Rectal smooth muscle tissue (tissue), 1 donor: ENCODE measurements around the gene XPC.

ENCODE experiments used
- H3K27ac ChIP-seq: one replicate; pipeline ENCODE4 v1.7.0; 2013; ENCODE audit warnings: low read depth, low read length, inconsistent platforms
- H3K27me3 ChIP-seq: one replicate; pipeline ENCODE4 v1.7.0; 2013; ENCODE audit warnings: low read length; ENCODE audit not compliant: control insufficient read depth, insufficient read depth
- H3K36me3 ChIP-seq: one replicate; pipeline ENCODE4 v1.7.0; 2013; ENCODE audit warnings: low read length; ENCODE audit not compliant: control insufficient read depth, insufficient read depth
- H3K4me1 ChIP-seq: one replicate; pipeline ENCODE4 v1.7.0; 2013; ENCODE audit warnings: low read length; ENCODE audit not compliant: control insufficient read depth, insufficient read depth
- H3K4me3 ChIP-seq: one replicate; pipeline ENCODE4 v1.7.0; 2013; ENCODE audit warnings: low read length
- H3K9ac ChIP-seq: one replicate; pipeline ENCODE4 v1.7.0; 2013; ENCODE audit warnings: low read length

XPC gene

DNA sequence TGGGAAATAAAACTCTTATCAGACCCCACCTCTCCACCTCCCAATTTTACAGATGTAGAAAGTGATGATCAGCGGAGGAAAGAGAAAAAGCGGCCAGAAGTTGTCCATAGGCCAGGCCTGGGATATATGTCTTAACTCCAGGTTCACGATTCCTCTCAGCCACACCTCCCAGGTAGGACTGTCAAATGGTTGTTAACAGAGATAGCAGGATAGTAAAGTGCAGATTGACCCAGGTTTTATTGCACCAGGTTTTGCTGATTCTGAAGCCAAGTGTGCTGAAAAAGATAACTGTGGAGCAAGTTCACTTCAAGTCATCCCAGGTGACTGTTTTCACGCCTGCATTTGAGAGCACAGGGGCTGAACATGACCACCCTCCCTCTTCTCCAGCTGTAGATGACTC lies 36.4 kb upstream of the XPC start:
- H3K4me1 ChIP-seq, result no peaks in the 10 kb centered on the region
- no peak overlapping the region for H3K27ac ChIP-seq
- H3K9ac ChIP-seq, result no peak overlapping the region
- H3K27me3 ChIP-seq, result no peaks in the 10 kb centered on the region
- no peak overlapping the region for H3K4me3 ChIP-seq
- no peaks in the 10 kb centered on the region for H3K36me3 ChIP-seq

DNA sequence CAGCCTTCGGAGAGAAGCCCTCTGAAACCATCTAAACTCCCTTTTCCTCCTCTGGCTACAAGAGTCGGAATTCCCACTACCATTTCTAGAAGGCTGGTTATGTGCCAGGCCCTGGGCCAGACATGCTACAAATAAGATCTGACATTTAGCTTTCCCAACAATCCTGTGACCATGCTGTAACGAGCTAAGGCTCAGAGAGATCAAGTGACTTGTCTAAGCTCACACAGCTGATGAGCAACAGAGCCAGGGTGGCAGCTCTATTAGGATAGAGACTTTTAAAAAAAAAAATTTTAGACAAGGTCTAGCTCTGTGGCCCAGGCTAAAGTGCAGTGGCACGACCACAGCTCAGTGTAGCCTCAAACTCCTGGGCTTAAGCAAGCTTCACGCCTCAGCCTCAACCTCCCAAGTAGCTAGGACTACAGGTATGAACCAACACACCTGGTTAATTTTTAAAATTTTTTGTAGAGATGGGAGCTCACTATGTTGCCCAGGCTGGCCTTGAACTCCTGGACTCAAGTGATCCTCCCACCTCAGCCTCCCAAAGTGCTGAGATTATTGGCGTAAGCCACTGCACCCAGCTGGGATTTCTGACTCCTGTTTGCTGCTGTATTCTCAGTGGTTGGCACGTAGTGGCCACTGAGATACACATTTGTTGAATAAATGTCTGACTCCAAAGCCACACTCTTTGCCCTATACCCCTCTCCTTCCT lies 34.8 kb upstream of the XPC start:
- Histone ChIP-seq H3K27me3 (no peaks in the 10 kb centered on the region), H3K4me1 (no peaks in the 10 kb centered on the region), H3K4me3 (no peak overlapping the region), H3K9ac (no peak overlapping the region), H3K36me3 (no peaks in the 10 kb centered on the region), H3K27ac (no peak overlapping the region)

- Histone ChIP-seq H3K4me1 (no peaks in the 10 kb centered on the region), H3K27me3 (no peaks in the 10 kb centered on the region), H3K36me3 (no peaks in the 10 kb centered on the region), H3K4me3 (no peak overlapping the region), H3K9ac (no peak overlapping the region), H3K27ac (no peak overlapping the region)
Measured at GRCh38 chr3:14212032-14212431, 33.6 kb upstream of the XPC start.

- no peaks in the 10 kb centered on the region for H3K4me1 ChIP-seq
- no peaks in the 10 kb centered on the region for H3K36me3 ChIP-seq
- H3K27ac ChIP-seq, result no peak overlapping the region
- H3K27me3 ChIP-seq, result no peaks in the 10 kb centered on the region
- H3K4me3 ChIP-seq, result no peak overlapping the region
- no peak overlapping the region for H3K9ac ChIP-seq
Measured at GRCh38 chr3:14211621-14212020, 33.2 kb upstream of the XPC start.

DNA sequence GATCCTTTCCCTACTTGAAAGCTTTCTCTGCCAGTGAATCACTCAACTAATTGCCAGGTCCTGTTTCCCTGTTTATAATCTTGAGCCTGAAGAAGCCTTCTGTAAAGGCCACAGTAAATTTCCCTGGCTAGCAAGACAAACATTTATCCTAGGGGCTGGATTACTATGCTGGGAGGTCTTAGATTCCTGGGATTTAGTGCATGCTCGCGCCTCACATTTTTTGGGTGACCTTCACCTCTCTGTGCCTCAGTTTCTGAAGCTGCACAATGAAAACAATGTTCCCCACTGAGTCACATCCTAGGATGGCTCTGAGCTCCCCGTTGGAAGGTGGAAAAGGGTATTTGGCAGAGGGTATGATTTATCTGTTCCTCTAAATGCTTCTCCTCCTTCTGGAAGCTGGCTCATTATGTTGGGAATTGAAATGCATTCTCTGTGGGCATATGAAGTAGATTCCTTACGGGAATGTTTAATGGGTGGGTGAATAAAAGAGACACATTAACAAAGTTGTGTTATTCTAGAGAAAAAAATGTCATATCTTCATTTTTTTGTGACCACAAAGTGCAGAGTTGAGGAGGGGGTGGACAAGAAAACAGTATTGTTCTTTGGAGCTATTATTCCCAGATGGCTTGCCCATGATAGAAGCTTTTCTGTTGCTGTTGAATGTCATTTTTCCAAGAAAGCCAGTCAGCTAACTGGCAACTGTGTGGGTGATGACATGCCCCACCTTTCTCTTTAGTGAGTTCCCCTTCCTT lies 32.6 kb upstream of the XPC start:
- Histone ChIP-seq H3K27ac (no peak overlapping the region), H3K4me1 (no peaks in the 10 kb centered on the region), H3K9ac (no peak overlapping the region), H3K27me3 (no peaks in the 10 kb centered on the region), H3K36me3 (no peaks in the 10 kb centered on the region), H3K4me3 (no peak overlapping the region)

- H3K27me3 ChIP-seq, result no peaks in the 10 kb centered on the region
Measured at GRCh38 chr3:14210290-14210688, 31.9 kb upstream of the XPC start.

GRCh38 chr3:14209581-14210289 lies 31.3 kb upstream of the XPC start:
- no peaks in the 10 kb centered on the region for H3K4me1 ChIP-seq
- H3K4me3 ChIP-seq, result no peak overlapping the region
- no peak overlapping the region for H3K9ac ChIP-seq
- H3K27ac ChIP-seq, result no peak overlapping the region
- no peaks in the 10 kb centered on the region for H3K36me3 ChIP-seq
- H3K27me3 ChIP-seq, result no peaks in the 10 kb centered on the region

More at GRCh38 chr3:14210290-14210688, 31.9 kb upstream of the XPC start:
- Histone ChIP-seq H3K36me3 (no peaks in the 10 kb centered on the region), H3K4me1 (no peaks in the 10 kb centered on the region), H3K9ac (no peak overlapping the region), H3K27ac (no peak overlapping the region), H3K4me3 (no peak overlapping the region)

DNA sequence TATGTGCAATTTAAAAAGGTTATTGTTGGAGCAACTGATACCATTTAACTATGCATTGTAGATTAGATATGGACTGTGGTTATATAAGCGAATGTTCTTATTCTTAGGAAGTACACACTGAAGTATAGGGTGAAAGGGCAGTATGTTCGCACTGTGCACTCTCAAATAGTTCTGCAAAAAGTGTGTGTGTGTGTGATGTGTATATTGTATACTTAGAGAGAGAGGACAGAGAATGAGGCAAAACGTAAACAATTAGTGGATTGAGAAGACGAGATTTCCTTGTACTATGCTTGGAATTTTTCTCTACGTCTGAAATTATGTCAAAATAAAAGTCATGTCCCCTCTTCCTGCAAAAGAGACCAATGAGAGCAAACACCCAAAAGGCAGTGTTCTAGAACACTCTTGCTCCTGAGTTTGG lies 30.6 kb upstream of the XPC start:
- no peaks in the 10 kb centered on the region for H3K36me3 ChIP-seq
- H3K4me3 ChIP-seq, result no peak overlapping the region
- H3K9ac ChIP-seq, result no peak overlapping the region
- H3K4me1 ChIP-seq, result no peaks in the 10 kb centered on the region
- H3K27ac ChIP-seq, result no peak overlapping the region
- no peaks in the 10 kb centered on the region for H3K27me3 ChIP-seq

DNA sequence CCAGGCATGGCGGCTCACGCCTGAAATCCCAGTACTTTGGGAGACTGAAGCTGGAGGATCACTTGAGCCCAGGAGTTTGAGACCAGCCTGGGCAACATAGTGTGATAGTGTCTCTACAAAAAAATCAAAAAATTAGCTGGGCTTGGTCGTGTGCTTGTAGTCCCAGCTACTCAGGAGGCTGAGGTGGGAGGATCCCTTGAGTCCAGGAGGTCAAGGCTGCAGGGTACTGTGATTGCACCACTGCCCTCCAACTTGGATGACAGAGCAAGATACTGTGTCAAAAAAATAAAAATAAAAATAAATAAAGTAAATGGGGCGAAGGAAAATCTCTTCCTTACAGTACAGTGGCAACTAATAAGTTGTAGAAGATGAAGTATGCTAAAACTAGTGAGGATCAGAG lies 29.8 kb upstream of the XPC start:
- Histone ChIP-seq H3K27me3 (no peaks in the 10 kb centered on the region), H3K4me1 (no peaks in the 10 kb centered on the region), H3K36me3 (no peaks in the 10 kb centered on the region), H3K9ac (no peak overlapping the region), H3K27ac (no peak overlapping the region), H3K4me3 (no peak overlapping the region)

DNA sequence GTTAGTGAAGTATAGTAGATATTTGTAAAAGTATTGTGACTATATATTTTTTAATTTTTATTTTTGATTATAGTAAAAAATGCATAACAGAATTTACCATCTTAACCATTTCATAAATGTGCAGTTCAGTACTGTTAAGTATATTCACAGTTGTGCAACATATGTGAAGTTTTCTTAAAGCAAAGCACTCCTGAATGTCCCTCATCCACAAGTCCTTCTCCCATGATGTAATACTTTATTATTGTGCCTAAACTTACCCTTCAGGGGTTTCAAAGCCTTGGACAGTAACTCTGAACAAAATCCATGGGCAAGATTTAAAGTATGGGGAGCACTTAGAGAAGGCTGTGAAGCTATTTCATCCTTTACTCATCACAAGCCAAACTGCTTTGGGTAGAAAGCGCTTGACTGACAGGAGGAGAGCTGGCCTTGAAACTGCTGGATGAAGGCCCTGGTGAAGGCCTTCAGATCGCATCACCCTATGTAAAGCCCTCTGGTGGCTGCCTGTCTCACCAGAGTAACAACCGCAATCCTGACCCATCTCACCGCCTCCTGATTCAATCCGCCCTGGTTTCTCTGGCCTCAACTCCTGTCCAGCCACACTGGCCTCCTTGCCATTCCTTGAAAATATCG lies 28.3 kb upstream of the XPC start:
- Histone ChIP-seq H3K4me3 (no peak overlapping the region), H3K27ac (no peak overlapping the region), H3K36me3 (no peaks in the 10 kb centered on the region), H3K27me3 (no peaks in the 10 kb centered on the region), H3K4me1 (no peaks in the 10 kb centered on the region), H3K9ac (no peak overlapping the region)

DNA sequence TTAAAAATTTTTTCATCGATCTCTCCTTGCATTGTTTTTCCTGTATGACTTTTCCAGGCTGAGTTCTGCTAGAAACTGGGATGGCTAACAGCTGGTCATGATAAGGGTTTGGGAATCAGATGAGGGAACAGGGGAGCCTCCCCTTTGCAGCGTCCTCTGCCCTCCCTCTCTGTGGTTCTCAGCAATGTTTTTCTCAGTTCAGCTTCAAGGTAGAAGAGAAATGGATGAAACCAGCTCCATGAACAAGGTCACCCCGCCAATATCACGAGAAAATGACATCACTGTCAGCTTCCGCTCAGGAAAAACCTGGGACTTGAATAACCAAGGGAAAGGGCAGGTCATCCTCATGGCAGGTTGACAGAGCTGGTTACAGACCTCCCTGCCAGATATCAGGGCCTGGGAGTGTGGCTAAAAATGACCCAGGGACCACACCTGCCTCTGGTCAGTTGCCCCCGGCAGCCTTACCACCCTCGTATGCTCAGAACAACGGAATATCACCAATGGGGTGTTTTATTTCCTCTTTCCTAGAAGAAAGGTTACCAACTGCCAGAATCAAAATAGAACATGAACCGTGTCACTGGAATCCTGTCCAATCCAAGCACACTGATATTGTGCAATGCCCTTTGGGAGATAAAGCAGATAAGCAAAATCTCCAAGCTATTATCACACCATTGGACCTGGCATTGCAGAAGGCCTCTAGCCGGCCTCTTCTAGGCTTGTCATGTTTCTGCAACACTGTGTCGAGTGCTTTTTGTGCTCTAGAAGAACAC lies 26.3 kb upstream of the XPC start:
- Histone ChIP-seq H3K4me1 (no peaks in the 10 kb centered on the region), H3K9ac (no peak overlapping the region), H3K36me3 (no peaks in the 10 kb centered on the region), H3K4me3 (no peak overlapping the region), H3K27me3 (no peaks in the 10 kb centered on the region), H3K27ac (no peak overlapping the region)
